Measurements from ENCODE around the gene PLCH1.

GRCh38 chr3:155462672-155463071 is 282.2 kb downstream of the PLCH1 start:
- no peak for TF ChIP-seq POLR2AphosphoS5 (IDR thresholded peaks at IDR 0.05; ENCODE audit: low read depth)
- no peak for TF ChIP-seq CTCF (conservative IDR thresholded peaks at IDR 0.05; ENCODE audit: low read depth in 2 of 2)
- TF ChIP-seq ZNF114 (CRISPR knock-in tag; IDR thresholded peaks at IDR 0.05) = no peak
- TF ChIP-seq JUNB (IDR thresholded peaks at IDR 0.05; ENCODE audit: unreplicated experiment) = no peak
- no peak for TF ChIP-seq CREB1 (CRISPR knock-in tag; IDR thresholded peaks at IDR 0.05; ENCODE audit: low read depth)
- TF ChIP-seq ETS1 (IDR thresholded peaks at IDR 0.05) = no peak
- no peak for TF ChIP-seq EZH2 (IDR thresholded peaks at IDR 0.05; ENCODE audit: low read depth, unreplicated experiment)
- TF ChIP-seq, protein P1, sequence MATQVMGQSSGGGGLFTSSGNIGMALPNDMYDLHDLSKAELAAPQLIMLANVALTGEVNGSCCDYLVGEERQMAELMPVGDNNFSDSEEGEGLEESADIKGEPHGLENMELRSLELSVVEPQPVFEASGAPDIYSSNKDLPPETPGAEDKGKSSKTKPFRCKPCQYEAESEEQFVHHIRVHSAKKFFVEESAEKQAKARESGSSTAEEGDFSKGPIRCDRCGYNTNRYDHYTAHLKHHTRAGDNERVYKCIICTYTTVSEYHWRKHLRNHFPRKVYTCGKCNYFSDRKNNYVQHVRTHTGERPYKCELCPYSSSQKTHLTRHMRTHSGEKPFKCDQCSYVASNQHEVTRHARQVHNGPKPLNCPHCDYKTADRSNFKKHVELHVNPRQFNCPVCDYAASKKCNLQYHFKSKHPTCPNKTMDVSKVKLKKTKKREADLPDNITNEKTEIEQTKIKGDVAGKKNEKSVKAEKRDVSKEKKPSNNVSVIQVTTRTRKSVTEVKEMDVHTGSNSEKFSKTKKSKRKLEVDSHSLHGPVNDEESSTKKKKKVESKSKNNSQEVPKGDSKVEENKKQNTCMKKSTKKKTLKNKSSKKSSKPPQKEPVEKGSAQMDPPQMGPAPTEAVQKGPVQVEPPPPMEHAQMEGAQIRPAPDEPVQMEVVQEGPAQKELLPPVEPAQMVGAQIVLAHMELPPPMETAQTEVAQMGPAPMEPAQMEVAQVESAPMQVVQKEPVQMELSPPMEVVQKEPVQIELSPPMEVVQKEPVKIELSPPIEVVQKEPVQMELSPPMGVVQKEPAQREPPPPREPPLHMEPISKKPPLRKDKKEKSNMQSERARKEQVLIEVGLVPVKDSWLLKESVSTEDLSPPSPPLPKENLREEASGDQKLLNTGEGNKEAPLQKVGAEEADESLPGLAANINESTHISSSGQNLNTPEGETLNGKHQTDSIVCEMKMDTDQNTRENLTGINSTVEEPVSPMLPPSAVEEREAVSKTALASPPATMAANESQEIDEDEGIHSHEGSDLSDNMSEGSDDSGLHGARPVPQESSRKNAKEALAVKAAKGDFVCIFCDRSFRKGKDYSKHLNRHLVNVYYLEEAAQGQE (IDR thresholded peaks at IDR 0.05; ENCODE audit: unreplicated experiment) = no peak
- TF ChIP-seq EZH2phosphoT487 (IDR thresholded peaks at IDR 0.05; ENCODE audit: unreplicated experiment) = no peak
- TF ChIP-seq NANOG (IDR thresholded peaks at IDR 0.05; ENCODE audit: borderline replicate concordance) = no peak
